Activated CD4-positive, alpha-beta T cell treated with anti-CD3 and anti-CD28 coated beads, Interleukin-2, amount 50 U/mL, for 4 hours (primary cell): ENCODE results near the gene BRWD1.
A peak's percentile ranks its signal among the peaks of the same experiment; 100 is the strongest.

Experiments
- DNase-seq, 2 experiments: peaks; one replicate each; pipeline ENCODE4 v3.0.0-alpha.2; 2020

BRWD1 gene

DNA sequence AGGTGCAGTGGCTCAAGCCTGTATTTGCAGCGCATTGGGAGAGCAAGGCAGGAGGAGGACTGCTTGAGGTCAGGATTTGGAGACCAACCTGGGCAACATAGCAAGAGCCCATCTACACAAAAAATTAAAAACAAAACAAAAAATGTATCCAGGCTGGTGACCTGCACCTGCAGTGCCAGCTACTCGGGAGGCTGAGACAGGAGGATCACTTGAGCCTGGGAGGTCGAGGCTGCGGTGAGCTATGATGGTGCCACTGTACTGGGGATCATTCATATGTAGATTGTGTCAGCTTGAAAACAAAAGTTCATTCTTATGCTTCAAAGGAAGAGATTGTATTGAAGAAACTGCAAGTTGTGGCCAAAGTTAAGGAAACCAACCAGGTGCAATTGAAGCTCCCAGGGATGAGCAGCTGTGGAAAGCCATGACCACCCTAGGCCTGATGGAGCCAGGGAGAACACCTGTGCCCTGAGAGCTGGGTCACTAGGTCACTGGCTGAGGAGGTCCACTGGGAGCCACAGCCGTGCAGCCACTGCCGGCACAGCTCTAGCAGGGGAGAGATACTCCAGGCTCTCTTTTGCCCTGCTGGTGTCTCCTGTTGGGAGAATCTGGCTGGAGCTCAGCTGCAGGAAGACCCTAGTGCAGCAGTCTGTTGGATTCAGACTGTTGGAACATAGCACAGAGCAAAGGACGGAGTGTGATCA is 13.3 kb upstream of the BRWD1 start:
- DNase-seq = no peak

DNA sequence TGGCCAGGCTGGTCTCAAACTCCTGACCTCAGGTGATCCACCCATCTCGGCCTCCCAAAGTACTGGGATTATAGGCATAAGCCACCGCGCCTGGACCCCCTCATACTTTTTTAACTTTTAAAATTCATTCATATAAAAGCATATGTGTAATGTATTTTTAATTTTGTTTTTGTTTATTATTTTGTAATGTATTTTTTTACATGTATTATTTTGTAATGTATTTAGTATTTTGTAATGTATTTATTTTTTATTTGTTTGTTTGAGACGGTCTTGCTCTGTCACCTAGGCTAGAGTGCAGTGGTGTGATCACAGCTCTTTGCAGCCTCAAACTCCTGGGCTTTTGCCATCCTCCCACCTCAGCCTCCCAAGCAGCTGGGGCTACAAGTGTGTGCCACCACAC is 12.0 kb upstream of the BRWD1 start:
- DNase-seq = no peak

DNA sequence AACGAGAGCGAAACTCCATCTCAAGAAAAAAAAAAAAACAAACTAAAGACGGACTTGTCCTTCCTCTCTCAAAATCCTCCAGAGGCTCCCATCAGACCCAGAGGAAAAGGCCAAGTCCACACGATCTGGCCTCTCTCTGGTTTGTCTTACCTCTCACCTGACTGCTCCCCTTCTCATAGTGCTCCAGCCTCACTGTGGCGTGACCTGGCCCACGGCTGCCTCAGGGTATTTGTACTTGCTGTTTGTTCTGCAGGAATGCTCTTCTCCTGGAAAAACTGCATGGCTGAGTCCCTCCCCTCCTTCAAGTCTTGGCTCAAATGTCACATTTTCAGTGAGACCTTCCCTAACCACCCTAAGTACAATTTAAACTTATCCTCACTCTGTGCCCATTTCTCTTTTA is 8.0 kb upstream of the BRWD1 start:
- DNase-seq = no peak

DNA sequence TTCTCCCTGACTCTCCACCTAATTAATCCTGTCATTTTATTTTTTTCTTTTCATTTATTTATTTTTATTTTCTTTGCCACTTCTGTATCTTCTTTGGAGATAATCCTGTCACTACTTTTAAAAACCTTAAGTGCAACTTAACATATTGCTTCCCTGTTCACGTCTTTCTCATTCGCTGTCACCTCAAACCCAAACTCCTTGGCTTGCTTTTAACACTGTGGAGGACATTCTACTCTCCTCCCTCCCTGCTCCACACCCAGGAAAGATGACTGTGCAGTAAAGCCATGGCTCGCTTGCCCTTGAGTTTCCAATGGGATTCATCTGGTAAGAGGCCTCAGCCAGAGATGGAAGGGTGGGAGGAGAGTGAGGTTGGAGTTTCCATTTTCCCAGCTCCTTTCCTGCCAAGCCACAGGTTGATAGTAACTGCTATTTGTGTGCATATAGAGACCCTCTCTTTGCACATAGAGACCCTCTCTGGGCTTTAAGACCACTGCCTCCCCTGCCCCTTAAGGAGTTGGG is 6.4 kb upstream of the BRWD1 start:
- no peak for DNase-seq

DNA sequence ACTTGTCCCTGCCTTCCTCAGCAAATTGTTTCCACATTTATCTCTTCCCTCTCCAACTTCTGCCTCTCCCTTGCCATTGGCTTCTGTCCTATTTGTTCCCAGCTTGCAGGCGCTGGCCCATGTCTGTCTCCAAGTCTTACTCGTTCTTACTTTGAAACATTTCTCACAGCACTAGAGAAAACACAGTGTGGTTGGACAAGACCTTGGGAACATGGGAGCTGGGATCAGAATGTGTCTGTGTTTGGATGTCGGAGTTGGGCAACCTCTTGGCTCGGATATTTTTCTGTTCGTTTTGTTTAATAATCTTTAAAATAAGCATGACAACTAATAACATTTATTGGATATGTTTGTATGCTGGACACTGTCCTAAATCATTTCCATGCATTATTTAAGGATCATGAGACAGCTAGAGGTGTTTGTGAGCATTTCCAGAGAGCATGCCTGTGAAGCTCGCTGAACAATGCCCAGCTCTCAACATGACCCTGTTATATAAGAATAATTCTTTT is 5.9 kb upstream of the BRWD1 start:
- no peak for DNase-seq

DNA sequence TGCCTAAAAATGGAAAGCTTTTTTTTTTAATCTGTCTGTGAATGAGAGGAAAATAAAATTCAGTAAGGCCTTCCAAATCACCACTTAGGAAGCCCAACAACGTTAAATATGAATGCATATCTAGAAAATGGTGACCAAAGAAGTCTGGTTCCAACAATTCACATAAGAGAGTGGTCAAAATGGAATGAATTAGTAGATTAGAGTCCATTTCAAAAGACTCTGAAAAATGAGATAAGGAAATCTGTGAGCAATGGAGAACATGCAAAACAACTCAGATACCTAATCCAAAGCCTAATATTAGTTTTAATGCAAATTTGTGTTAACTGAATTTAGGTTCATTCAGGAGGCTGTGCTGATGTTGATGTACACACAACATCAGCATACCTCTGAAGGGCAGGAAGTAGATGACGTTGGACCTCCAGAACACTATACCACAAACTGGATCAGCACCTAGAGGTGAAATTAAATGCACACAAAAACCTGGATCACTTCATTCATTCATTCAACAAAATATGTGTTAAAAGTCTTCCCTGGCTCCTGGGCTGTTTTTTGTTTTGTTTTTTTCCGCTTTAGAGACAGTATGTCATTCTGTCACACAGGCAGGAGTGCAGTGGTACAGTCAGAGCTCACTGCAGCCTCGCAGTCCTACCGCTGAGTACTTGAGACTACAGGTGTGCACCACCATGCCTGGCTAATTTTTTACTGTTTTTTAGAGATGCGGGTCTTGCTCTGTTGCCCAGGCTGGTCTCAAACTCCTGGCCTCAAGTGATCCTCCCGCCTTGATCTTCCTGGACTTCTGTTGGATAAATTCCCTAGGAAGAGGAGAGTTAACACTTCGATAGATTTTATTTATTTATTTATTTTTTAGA is 4.9 kb upstream of the BRWD1 start:
- DNase-seq = no peak

DNA sequence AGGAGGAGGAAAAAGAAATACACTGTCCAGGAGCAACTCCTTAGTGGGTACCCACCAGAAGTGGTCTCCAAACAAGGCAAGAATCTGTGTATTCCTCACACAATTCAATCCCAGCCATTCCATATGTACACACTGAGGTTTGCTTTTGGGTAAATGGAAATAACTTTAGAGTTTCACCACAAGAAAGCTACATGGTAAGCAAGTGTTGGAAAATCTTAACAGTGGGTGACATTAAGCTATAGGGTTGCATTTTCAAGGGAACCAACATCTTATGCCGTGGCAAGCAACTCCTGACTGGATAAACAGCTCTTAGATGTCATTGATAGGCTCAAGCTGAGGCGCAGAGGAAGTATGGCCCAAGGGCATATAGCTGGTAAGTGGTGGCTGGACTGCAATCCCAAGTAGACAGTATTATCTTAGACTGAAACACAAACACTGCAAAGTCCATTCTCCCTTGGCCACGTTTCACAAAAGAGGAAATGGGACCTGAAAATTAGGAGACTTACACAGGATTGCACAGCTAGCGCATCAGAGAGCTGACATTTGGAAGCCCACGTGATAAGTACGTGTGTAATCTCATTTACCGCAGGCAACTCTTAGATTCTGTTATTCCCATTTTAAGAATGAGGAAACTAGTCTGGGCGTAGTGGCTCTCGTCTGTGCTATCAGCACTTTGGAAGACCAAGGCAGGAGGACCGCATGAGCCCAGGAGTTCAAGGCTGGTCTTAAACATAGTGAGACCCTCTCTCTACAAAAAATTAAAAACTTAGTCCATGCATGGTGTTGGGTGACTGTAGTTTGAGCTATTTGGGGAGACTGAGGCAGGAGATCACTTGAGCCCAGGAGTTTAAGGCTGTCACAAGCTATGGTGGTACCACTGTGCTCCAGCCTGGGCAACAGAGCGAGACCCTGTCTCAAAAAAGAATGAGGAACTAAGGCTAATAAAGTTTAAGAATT is 4.0 kb upstream of the BRWD1 start:
- DNase-seq = no peak

DNA sequence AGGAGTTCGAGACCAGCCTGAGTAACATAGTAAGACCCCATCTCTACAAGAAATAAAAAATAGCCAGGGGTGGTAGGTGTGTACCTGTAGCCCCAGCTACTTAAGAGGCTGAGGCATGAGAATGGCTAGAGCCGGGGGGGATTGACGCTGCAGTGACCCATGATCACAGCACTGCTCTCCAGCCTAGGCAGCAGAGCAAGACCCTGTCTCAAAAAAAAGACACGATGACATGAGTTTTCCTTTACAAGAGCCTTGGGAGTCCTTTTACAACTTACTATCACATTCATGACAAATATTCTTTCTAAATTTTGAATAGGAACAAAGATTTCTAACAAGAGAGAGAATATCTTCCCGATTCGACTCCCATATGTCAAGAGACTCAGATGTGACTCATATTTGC is 3.3 kb upstream of the BRWD1 start:
- no peak for DNase-seq

DNA sequence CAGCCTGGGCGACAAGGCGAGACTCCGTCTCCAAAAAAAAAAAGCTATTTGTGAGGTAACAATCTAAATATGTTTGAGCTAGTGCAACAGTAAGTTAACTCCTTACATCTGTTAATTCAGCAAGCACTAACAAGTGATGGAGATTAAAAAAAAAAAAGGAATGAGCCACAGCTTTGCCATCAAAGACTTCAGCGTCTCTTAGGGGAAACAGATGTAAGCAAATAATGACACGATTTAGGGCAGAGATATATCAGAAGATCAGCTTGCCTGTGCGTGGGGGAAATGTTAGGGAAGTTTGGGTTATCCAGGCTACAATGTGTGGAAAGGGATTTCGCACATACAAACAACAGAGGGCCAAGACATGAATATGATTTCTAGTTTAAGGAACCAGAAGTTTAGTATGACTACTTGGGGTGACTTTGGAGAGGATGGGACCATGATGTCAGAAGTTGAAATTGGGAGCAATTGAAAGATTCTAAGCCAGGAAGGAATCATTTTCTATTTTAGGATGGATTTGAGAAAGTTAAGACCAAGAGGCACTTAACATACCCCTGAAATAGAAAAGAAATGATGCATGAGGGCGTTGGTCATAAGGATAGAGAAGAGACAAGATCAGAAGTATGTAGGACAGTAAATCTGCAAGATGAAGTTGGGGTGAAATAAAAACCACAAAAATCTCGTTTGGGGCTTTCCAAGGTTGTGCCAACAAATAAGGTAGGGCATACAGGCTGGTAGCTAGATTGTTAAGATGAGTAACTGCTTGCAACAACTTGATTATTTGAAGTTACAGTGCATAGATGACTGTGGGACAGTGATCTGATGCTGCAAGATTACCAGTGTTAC is 2.4 kb upstream of the BRWD1 start:
- DNase-seq = no peak

DNA sequence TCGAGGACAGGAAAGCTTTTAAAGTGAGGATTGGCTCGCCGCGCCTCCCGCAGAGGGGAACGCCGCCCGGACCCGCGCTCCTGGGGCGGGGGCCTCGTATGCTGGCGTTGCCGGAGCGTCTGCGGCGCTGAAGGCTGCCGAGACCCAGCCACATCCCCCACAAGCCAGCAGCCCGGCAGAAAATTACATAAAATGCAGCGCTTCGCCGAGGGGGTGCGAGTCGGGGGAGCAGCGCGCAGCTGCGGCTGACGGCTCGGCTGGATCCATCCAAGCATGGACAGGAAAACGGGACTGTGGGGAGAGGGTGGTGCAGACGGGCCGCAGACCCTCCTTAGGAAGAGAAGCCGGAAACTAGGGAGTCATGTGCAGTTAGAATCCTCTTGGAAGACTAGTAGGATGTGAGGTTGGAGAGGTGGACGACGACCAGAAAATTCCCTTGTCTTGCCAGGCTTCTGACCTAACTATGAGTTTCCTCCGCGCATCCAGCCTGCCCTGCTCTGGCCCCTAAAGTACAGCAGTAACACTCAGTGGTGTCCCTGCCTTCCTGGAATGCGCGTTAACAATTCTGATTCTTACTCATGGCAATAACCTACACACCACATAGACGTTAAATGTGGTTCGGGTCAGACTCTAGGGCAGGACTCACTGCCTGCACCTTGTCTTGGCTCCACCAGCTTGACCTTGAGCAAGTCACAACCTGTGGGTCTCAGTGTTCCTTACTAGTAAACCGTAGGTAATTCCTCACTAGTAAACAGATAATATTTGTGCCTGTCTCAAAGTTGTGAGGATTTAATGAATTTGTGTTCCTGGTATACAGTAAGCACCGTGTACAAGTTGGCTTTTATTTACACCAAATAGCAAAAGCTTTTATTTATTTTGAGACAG is 953 bp upstream of the BRWD1 start:
- peak; percentile 17 to 30 for DNase-seq

DNA sequence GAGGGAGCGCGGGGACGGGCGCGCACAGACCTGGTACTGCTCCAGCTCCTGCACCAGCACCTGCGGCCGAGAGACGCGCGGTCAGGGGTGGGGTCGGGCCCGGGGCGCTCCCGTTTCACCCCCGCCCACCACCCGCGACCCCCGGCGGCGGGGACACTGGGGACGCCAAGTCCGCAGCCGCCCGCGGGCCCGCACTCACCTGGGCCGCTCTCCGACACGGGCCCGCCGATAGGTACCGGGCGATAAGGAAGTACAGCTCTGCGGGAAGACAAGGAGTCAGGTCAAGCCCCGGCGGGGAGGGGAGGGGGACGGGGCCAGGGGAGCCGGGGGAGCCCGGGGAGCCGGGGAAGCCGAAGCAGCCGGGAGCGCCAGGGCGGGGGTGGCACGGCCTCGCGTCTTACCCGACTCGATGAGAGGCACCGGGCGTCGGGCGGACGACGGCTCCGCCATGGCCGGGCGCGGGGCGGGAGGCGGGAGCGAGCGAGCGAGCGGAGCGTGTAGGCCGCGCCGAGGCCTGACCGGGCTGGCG is 326 bp downstream of the BRWD1 start:
- DNase-seq = peak; percentile 15 to 42

DNA sequence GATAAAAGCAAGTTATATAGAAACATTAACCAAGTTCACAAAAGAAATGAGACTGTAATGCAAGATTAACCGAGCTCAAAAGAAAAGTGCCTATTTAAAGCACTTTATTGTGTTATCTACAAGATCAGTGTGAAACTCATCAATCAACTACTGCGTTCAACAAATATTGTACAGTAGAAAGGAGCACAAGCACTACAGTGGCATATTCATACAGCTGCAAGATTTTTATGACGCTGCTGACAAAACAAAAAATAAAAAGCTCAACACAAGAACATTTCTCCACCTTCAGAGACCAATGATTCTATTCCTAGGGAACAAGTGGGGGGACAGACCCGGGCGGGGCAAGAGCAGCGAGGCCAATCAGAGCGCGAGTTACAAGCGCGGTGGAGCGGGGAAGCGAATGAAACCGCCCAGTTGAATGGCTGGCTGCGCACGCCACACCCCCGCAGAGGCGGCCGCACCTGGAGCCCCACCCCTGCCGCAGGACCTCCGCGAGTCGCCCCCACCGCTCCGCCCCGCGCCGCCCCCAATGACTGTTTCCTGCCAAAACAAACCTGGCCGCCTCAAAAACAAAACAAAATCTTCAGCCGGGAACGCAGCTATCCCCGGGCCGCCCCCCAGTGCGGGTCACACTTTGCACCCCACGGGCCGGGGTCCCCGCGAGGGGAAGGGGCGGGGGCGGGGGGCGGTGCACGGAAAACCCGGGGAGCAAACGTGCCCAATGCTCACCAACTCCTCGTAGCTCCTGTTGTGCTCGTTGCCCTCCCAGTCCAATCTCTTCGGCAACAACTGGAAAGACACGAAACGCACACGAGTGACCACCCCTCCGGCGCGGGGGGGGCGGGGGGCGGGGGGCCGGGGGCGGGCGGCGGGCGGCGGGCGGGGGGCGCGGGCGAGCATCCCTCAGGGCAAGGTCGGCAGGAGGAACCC is 1.1 kb downstream of the BRWD1 start:
- DNase-seq = peak; percentile 93 to 94

DNA sequence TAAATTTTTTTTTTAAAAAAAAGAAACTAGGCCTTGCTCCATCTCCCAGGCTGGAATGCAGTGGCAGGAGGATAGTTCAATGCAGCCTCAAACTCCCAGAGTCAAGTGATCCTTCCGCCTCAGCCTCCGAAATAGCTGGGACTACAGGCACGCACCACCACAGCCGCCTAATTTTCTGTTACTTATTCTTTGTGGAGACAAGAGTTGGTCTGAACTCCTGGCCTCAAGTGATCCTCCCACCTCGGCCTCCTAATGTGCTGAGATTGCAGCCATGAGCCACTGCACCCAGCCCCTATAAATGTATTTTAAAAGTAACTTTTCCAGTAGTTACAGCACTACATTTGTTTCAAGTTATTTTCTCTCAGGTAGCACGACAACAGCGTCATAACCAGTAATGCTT is 2.3 kb downstream of the BRWD1 start:
- no peak for DNase-seq

DNA sequence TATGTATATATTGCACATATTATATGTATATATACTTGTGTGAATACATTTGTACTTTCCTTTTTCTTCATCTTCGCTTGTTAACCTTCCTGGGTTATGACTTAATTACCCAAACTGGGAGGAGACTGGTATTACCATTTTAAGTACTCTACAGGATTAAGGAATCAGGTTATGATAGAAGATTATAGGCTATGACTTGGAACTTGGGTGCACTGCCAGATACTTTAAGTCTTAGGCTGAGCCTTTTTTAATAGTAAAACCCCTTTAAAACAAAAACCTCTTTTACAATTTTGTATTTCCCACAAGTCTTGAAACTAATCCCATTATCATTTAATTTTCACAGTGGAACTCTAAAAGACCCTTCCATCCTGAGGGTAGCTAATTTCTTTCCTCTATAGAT is 6.0 kb downstream of the BRWD1 start:
- DNase-seq = no peak

DNA sequence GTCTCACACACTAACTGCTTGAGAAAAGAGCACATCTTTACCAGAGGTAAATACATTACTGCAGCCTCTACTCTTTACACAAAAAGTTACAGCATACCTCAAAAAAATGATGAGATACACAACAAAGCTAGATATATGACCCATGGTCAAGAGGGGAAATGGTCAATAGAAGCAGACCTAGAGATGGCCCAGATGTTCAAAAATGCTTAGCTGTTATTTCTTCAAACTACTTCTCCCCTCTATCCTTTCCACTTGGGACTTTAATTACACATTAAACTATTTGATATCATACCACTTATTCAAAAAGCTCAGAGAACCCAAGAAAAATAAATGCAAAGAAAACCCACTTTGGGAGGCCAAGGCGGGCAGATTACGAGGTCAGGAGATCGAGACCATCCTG is 12.8 kb downstream of the BRWD1 start:
- DNase-seq = no peak

DNA sequence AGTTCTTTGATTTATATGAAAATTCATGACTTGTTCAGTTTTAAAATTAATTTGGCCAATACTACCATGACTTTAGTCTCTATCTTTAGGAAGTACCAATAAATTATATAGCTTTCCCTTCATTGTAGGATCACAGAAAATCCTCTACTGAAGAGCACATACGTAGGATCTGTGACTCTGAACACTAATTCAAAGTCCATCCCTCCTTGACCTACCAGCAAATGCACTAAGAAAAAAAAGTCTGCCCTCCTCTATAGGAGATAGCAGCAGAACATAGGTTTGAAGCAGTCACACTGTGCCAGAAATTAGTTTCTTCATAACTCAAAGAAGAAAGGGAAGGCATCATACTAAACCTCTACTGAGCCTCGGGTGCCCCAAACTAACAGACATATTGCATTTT is 16.5 kb downstream of the BRWD1 start:
- no peak for DNase-seq

DNA sequence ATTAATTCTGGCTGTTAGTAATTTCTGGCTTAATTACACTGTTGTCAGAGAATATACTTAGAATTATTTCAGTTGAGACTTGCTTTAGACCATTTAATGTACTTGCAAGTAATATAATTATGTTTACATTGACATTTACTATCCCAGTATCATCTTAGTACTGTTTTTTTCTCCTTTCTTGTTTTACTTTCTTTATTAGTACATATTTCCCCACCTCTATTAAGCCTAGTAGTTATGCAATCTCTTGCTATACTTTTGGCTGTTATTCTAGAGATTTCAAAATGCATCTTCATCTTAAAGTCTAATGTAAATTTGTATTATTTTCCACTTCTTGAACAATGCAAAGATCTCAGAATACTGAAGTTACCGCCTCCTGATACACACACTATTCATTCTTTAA is 24.4 kb downstream of the BRWD1 start:
- DNase-seq = no peak

DNA sequence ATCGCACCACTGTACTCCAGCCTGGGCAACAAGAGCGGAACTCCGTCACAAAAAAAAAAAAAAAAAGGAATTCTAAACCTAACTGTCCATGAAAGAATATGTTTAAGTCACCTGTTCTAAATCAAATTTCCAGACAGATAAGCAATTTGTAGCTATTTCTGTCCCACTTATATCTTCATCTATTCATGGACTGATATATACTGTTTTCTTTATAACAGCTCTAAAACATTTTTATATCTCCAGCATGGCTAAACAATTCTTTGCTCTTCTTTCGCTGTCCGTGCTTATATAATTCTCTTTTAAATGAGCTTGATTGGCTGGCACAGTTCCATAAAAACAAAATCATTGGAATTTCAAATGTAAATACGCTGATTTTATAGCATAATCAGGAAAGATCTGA is 30.5 kb downstream of the BRWD1 start:
- no peak for DNase-seq

DNA sequence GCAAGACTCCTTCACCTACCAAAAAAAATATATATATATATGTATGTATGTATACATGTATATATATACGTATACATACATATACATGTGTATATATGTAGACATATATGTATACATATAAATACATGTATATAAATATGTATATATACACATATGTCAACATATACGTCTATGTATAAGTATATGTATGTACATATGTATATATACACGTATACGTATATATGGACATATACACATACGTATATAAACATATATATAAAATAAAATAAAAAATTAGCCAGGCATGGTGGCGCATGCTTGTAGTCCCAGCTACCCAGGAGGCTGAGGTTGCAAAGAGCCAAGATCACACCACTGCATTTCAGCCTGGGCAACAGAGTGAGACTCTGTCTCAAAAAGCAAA is 31.6 kb downstream of the BRWD1 start:
- no peak for DNase-seq
